Tongue (tissue), 2 donors: ENCODE results near the gene GPR55. TPM values are rescaled to one million over a fixed set of nuclear protein-coding genes. Genes with fewer than 3 reads are reported as not detected.

Source experiments
- DNase-seq: peaks from one replicate; pipeline ENCODE4 v3.0.0-alpha.2; 2015
- total RNA-seq: library from RNA; depleted of rRNA; stranded (reverse); fragments of >200 nt; gene quantifications from one replicate; pipeline ENCODE4 v1.2.3, GENCODE V29; 2014

Gene GPR55
- total RNA-seq, 1 donor from 2014 or later: not detected

DNA sequence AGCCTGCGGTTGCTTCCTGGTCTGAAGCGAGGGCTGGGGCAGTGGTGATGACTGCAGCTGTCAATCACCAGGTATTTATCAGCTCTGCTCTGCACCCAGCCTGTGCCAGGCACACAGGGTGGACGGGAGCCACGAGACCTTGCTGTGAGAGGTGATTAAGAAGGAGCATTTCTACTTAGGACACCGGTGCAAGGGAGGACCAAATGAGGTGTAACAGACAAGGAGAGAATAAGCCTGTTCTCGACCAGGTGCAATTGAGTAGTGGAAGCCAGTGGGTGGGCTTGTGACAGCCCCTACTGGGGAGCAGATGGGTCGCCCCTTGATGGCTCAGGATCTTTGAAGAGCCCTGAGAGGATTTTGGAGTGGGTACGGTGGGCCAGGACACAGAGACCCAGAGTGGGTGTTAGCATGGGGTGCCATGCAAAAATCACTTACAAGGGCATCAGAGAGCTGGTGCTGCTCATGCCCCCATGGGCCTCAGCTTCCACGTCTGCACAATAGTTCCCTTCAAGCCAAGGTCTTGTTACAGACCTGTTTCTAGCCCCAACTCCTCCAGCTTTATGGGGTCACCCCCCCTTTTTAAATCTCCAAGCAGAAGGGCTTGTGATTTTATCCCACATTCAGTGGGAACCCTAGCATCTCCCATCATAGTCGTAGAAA, 24.6 kb downstream of the GPR55 start:
- no peak for DNase-seq

GRCh38 chr2:230899786-230900185, 25.3 kb downstream of the GPR55 start:
- DNase-seq: no peak

DNA sequence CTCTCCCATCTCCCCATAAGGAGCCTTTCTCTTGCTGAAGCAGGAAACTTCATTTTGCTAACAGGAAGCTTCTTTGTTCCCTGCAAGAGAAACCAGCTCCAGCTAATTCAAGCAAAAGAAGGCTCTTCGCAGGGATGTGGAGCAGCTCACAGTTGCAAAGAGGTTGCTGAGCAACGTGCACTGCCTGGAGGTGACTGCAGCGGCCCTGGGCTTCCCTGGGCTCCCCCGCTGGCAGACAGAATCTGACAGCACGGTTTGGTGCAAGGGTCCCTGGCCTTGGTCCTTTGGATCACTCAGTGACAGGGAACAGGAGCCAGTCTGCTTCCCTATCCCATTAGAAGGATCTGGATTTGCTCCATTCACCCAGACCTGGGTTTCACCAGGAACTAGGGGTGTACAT, 25.8 kb downstream of the GPR55 start:
- DNase-seq: no peak

- no peak for DNase-seq
Observed at GRCh38 chr2:230898713-230899091, 26.3 kb downstream of the GPR55 start.

DNA sequence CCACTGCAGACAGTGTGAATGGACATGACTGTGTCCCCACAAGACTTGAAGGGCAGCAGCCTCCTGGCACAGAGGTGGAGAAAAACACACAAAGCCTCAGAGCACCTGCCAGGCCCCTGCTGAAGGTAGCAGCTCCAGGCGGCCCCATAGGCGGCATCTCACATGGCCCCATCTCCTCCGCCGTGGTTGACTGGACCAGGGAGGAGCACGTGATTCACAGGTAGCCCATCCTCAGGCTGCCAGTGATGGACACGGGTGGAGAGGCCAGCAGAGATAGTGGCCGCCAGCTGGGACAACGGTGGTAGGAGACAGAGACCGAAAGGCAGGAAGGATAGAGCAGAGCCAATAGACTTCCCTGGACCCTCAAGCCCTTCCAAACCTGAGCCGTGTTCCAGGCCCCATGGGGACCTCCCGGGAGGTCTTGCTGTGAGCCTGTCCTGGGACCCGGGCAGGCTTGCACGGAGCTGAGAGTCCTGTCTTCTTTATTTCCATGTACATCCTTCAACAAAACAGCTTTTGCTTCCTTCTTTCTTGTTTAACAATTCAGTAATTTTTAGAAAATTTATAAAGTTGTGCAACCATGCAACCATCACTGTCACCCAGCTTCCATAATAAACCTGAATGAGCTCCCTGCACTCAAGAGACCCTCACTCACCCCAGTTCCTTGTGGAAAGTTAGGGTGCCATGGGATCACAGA, 26.9 kb downstream of the GPR55 start:
- no peak for DNase-seq

- no peak for DNase-seq
Observed at GRCh38 chr2:230896346-230897115, 28.5 kb downstream of the GPR55 start.

DNA sequence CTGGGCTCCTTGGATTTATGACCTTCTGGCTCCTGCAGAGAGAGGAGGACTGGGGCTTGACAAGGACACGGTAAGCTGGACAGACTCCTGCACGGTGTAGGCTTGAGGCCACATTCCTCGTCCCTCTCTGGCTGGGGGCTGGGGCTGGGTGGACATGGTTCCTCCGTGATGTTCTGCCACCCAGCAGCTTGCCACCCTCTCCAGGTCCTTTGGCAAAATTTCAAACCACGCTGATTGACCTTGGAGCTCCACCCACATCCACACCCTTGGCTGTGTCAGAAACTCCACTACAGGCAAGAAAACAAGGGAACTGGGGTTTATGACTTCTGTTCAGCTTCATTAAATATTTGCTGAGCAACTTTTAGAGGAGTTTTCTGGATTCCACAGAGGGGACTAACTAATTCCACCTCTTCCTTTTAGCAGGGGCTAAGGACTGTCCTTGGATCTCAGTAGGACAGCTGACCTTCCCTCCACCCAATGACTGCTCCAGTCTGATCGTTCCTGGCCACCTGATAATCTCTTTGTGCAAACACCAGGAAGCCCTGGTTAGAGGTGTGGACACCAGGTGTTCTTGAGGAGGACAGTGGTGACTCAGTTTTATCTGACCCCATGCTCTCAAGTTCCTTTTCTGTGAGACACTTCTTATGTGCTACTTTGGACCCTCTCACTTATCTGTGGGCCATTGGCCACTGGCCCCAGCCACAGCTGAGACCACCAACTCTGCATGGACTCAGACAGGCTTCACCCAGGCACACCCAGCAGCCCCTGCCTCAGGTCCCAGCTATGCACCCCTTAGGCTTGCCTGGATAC, 29.3 kb downstream of the GPR55 start:
- no peak for DNase-seq

DNA sequence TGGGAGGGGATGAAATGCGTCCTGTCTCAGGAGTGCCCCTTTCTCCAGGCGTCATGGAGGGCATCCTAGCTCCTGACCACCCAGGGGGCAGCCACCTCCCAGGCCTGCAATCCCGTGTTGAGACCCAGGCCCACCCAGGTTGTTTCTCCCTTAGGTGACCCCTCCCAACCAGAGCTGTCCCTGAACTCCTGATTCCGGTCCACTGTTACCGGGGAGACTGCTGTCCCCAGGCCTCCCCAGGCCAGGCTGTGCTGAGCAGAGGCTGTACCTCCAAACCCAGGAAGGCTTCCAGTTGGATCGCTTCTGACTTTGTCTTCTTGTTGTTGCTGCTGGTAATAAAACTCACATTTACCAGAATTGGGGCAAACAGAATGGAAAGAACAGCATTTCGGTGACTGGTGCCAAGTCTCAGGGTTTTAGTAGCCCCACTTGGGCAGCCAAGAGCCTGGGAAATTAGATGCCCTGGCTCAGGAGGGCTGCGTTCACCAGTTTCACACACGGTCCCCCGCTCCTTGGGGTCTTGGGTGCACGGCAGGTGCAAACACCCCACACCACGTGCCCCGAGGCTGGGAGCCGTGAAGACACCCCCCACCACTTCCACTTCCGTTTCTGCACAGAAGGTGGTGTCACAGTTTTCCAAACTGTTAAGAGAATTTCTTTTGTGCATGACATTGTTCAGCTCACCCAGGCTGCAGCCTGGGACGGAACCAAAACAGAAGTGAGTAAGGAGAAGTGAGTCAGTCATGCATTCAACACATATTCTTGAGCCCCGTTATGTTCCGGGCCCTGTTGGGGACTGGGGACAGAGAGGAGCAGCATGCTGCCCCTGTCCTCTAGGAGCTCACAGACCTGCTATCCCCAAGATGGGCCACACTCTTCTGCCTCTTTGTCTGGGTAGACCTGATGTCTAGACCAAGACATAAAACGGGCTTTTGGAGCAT, 30.9 kb downstream of the GPR55 start:
- no peak for DNase-seq

DNA sequence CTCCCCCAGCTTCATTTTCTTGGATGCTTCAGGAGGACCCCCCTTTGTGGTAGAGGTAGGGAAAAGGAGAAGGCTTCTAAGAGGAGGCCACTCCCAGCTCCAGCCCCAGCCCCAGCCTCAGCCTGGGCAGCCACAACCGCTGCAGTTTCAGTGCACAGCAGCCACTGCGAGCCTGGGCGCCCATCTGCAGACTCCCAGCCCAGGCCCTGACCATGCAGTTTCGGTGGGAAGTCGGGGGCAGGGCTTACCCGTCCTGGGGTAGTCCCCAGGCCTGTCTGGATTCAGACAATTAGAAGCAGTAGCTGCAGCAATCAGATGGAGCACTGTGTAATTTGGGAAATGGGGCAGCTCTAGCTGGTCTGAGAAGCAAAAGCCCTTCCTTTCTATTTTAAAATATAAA, 31.7 kb downstream of the GPR55 start:
- DNase-seq: no peak

DNA sequence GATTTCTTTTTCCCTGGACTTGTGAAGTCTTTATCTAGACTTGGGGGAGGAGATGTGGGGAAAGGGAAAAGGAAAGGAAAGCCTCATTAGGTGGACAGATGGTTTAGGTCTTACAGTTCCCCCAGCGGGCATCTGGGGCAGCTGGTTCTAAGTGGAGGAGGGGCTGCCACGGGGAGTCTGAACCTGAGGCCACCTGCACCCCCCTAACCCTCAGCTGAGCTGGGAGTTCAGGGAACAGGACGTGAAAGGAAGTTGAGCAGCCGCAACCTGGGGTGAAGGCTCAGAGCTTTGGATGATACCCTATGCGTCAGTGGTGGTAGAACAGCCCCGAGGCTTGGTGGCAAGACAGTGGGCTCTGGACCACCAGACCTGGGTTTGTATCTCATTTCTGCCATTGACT, 33.5 kb downstream of the GPR55 start:
- DNase-seq: no peak

DNA sequence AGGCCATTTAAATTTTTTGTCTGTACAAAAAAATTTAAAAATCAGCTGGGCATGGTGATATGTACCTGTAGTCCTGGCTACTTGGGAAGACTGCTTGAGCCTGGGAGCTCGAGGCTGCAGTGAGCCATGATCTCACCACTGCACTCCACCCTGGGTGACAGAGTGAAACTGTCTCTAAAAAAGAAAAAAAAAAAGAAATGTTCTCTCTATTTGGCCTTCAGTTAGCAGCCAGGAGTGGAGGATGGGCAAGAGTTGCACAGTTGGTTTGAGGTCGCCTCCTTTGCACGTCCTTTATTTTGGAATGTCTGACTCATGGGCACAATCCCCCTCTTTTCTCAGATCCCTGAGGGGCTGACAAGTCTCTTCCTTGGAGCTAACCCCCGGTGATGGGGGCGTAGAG, 34.0 kb downstream of the GPR55 start:
- DNase-seq: no peak

- DNase-seq: no peak
Observed at GRCh38 chr2:230890646-230891045, 34.4 kb downstream of the GPR55 start.

DNA sequence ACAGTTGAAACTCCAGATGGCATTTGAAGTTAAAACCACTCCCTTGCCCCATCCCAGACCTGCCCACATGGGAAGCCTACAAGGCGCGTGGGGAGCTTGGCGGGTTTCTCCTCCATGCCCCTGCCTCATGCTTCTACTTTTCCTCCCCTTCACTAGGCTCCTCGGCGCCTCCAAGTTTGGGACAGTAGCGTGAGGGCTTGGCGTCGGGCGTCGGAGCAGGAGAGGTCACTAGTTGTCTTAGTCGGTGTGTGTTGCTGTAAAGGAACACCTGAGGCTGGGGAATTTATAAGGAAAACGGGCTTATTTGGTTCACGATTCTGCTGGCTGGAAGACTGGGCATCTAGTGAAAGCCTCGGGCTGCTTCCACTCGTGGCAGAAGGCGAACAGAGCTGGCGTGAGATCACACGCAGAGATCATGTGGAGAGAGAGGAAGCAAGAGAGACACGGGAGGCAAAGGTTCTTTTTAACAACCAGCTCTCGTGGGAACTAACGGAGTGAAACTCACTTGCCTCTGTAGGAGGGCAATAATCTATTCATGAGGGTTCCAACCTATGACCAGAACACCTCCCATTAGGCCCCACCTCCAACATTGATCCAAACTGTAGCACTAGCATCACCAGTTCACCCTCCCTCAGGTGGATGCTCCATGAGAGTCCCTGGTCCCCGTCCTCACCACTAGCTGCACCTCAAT, 35.0 kb downstream of the GPR55 start:
- DNase-seq: no peak

GRCh38 chr2:230888824-230889400, 36.1 kb downstream of the GPR55 start:
- DNase-seq: no peak

GRCh38 chr2:230887342-230887741, 37.7 kb downstream of the GPR55 start:
- no peak for DNase-seq

- DNase-seq: no peak
Observed at GRCh38 chr2:230886671-230887071, 38.4 kb downstream of the GPR55 start.

- DNase-seq: no peak
Observed at GRCh38 chr2:230886206-230886605, 38.8 kb downstream of the GPR55 start.

DNA sequence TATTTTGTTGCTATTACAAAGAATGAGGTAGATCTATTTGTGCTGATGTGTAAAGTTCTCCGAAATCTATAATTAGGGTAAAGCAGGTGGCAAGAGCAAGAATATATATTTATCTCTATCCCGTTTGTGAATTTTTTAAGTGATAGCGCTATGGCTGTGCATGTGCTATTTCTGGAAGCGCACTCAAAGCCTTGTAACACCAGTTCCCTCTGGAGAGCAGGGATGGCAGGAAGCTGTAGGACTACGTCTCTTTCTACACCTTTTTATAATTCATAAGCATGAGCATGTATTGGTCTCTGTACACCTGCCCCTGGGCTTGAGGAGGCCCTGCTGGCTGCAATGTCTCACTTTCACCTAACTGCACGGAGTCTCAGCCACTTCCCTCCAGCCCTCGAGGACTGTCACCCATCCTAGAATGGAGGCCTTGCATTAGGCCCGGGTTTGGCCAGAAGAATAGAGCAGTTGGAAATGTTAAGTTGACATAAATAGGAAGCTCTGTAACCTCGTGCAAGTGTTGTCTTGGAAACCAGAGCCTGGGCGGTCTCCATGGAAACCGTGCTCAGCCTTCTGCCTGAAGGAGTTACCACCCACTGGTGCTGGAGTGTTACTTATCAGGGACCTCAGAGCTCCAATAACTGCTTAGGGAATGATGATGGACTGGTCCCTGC, 39.4 kb downstream of the GPR55 start:
- peak; percentile 76 for DNase-seq

- DNase-seq: no peak
Observed at GRCh38 chr2:230881840-230882239, 43.2 kb downstream of the GPR55 start.

- no peak for DNase-seq
Observed at GRCh38 chr2:230879891-230880290, 45.2 kb downstream of the GPR55 start.
